K562 (cell line): Measurements from ENCODE around the gene GAL3ST2. TPM values are rescaled to one million over a fixed set of nuclear protein-coding genes. Genes with fewer than 3 reads are reported as not detected.

ENCODE experiments used
- ATF6 ChIP-seq: sonication (generic); formaldehyde crosslinking; IDR thresholded peaks from 2 replicates; pipeline ENCODE4 v1.4.0; 2020; ENCODE audit warnings: mild to moderate bottlenecking, missing genetic modification reagents
- BHLHE40 ChIP-seq: IDR thresholded peaks from 2 replicates; pipeline ENCODE4 v1.6.1; 2011; ENCODE audit warnings: low read length, improper control_type of control experiment
- BMI1 ChIP-seq: fragments of 150-350 bp; IDR thresholded peaks from 2 replicates; pipeline ENCODE4 v1.6.1; 2014; ENCODE audit warnings: low read length
- E2F6 ChIP-seq, 2 experiments: IDR thresholded peaks; 2 replicates each; pipeline ENCODE4 v1.6.1; 2011; ENCODE audit warnings: borderline replicate concordance in 1 of 2, control low read depth in 1 of 2, low read depth in 1 of 2, low read length in 1 of 2, mild to moderate bottlenecking in 1 of 2, mixed read lengths in 1 of 2, moderate library complexity in 1 of 2; ENCODE audit not compliant: insufficient read depth in 1 of 2, insufficient read length in 1 of 2, poor library complexity in 1 of 2, severe bottlenecking in 1 of 2; ENCODE audit errors: extremely low read depth in 1 of 2
- HNRNPK ChIP-seq: fragments of 200-400 bp; formaldehyde crosslinking; IDR thresholded peaks from one replicate; pipeline ENCODE4 v1.6.1; 2018; ENCODE audit warnings: mild to moderate bottlenecking, low read depth, low read length; ENCODE audit not compliant: poor library complexity, severe bottlenecking
- MAX ChIP-seq: sonication (generic); formaldehyde crosslinking; IDR thresholded peaks from 2 replicates; pipeline ENCODE4 v1.9.0; 2022; ENCODE audit warnings: mild to moderate bottlenecking, missing genetic modification reagents
- MCM7 ChIP-seq, 2 experiments: fragments of 450-650 bp; IDR thresholded peaks; 2 replicates each; pipeline ENCODE4 v1.6.1; 2016 to 2018
- NR3C1 ChIP-seq: sonication (generic); formaldehyde crosslinking; IDR thresholded peaks from 2 replicates; pipeline ENCODE4 v1.8.1; 2022; ENCODE audit warnings: missing genetic modification reagents
- PKNOX1 ChIP-seq: fragments of 450-650 bp; IDR thresholded peaks from 2 replicates; pipeline ENCODE4 v1.6.1; 2016
- PREB ChIP-seq: sonication (generic); formaldehyde crosslinking; IDR thresholded peaks from 2 replicates; pipeline ENCODE4 v1.8.1; 2023; ENCODE audit warnings: mild to moderate bottlenecking, missing genetic modification reagents
- RAD21 ChIP-seq, 2 experiments: fragments of 250-450 bp in 1 of 2; fragments of 450-650 bp in 1 of 2; sonication (Bioruptor Pico) in 1 of 2; formaldehyde crosslinking in 1 of 2; IDR thresholded peaks in 1 of 2; conservative IDR thresholded peaks in 1 of 2; 2 replicates each; pipeline versions ENCODE4 v1.4.0 to v1.8.0; 2020 to 2022; ENCODE audit warnings: mild to moderate bottlenecking in 2 of 2, moderate library complexity in 1 of 2
- RAD51 ChIP-seq: fragments of 450-650 bp; IDR thresholded peaks from 2 replicates; pipeline ENCODE4 v1.7.1; 2016; ENCODE audit warnings: low read depth, mild to moderate bottlenecking, borderline replicate concordance
- SMAD1 ChIP-seq: fragments of 150-350 bp; IDR thresholded peaks from 2 replicates; pipeline ENCODE4 v1.6.1; 2014; ENCODE audit warnings: low read length, low read depth; ENCODE audit not compliant: partially characterized antibody
- STAT5B ChIP-seq: fragments of 250-450 bp; sonication (Bioruptor Pico); IDR thresholded peaks from 2 replicates; pipeline ENCODE4 v1.8.0; 2021; ENCODE audit warnings: mild to moderate bottlenecking, inconsistent platforms
- TCF15 ChIP-seq: fragments of 250-450 bp; sonication (Bioruptor Pico); IDR thresholded peaks from 2 replicates; pipeline ENCODE4 v1.8.0; 2022; ENCODE audit warnings: moderate library complexity, mild to moderate bottlenecking, inconsistent platforms
- TRIM24 ChIP-seq, 2 experiments: fragments of 450-650 bp; IDR thresholded peaks; 2 replicates each; pipeline ENCODE4 v1.6.1; 2016
- USF1 ChIP-seq: sonication (generic); formaldehyde crosslinking; IDR thresholded peaks from 2 replicates; pipeline ENCODE4 v1.9.0; 2022; ENCODE audit warnings: mild to moderate bottlenecking, missing genetic modification reagents
- ZBTB49 ChIP-seq: sonication (generic); formaldehyde crosslinking; IDR thresholded peaks from 2 replicates; pipeline ENCODE4 v1.8.0; 2022; ENCODE audit warnings: missing genetic modification reagents, mild to moderate bottlenecking, borderline replicate concordance
- ZNF41 ChIP-seq: fragments of 250-450 bp; sonication (Bioruptor Pico); conservative IDR thresholded peaks from 2 replicates; pipeline ENCODE4 v1.4.0; 2020; ENCODE audit warnings: mild to moderate bottlenecking
- ZNF583 ChIP-seq: fragments of 250-450 bp; sonication (Bioruptor Pico); IDR thresholded peaks from 2 replicates; pipeline ENCODE4 v1.4.0; 2020
- polyA plus RNA-seq, 8 experiments: library from polyadenylated mRNA; depleted of rRNA in 4 of 8; stranded (reverse) in 5 of 8; unstranded in 3 of 8; fragments of >200 nt; fragmentation: Nextera tagmentation in 2 of 8; fragmentation: Illumina TruSeq in 1 of 8; extraction: Ambion mirVana in 2 of 8; extraction: Trizol in 1 of 8; gene quantifications; 2 replicates each; pipeline versions ENCODE4 v1.2.1 to v1.2.3, GENCODE V29; 2011 to 2014; ENCODE audit warnings: inconsistent platforms in 1 of 8, missing spikeins in 1 of 8
- total RNA-seq, 7 experiments: library from RNA; depleted of rRNA in 6 of 7; stranded (reverse); fragments of >200 nt in 6 of 7; fragmentation: Illumina TruSeq in 2 of 7; extraction: Trizol in 2 of 7; gene quantifications; 2 replicates each; pipeline versions ENCODE4 v1.2.1 to v1.2.3, GENCODE V29; 2011 to 2021; ENCODE audit warnings: low replicate concordance in 1 of 7

Gene GAL3ST2
- total and polyA plus RNA-seq, 9 of the 15 experiments (the other 6 are each of a cell fraction or from before 2014, with no cell fraction given) = 0.42 TPM; not detected in 8

- TF ChIP-seq HNRNPK (no peak), ZNF583 (CRISPR knock-in tag) (no peak), MAX (CRISPR knock-in tag) (peak; percentile 92), STAT5B (CRISPR knock-in tag) (no peak), TCF15 (no peak), MCM7 (IDR thresholded peaks at IDR 0.05) (no peak), RAD51 (peak; percentile 70), ZNF41 (CRISPR knock-in tag) (no peak), E2F6 (IDR thresholded peaks at IDR 0.05; ENCODE audit: borderline replicate concordance in 1 of 2, extremely low read depth in 1 of 2, insufficient read depth in 1 of 2, insufficient read length in 1 of 2, low read depth in 1 of 2, low read length in 1 of 2, poor library complexity in 1 of 2, severe bottlenecking in 1 of 2) (peak; percentile 42 to 44), BMI1 (no peak), RAD21 (CRISPR knock-in tag; conservative IDR thresholded peaks at IDR 0.05 in 1 of 2, IDR thresholded peaks at IDR 0.05 in 1 of 2) (no peak), PKNOX1 (no peak), NR3C1 (no peak), TRIM24 (IDR thresholded peaks at IDR 0.05) (no peak), ATF6 (no peak), BHLHE40 (peak; percentile 90), PREB (CRISPR knock-in tag) (no peak), USF1 (CRISPR knock-in tag) (peak; percentile 96), SMAD1 (no peak), ZBTB49 (CRISPR knock-in tag) (no peak)
These were observed 42.3 kb downstream of the GAL3ST2 start (continued) for GRCh38 chr2:241818943-241819270.
